Caco-2 (cell line): ENCODE results near the gene DLD. TPM values are rescaled to one million over a fixed set of nuclear protein-coding genes. Genes with fewer than 3 reads are reported as not detected.

ENCODE experiments used
- BruUV-seq: library from RNA; stranded (reverse); fragments of 400-500 nt; replicated peaks from 2 replicates; lab custom pipeline; 2021; lab: Mats Ljungman, UMichigan
- CTCF ChIA-PET: fragments of 300-600 bp; sonication (Branson Sonifier 250); formaldehyde crosslinking; loops from one replicate; lab custom pipeline; 2022; ENCODE audit warnings: antibody characterized with exemption; lab: Charles Lee
- POLR2A ChIA-PET: fragments of 300-600 bp; sonication (Branson Sonifier 250); formaldehyde crosslinking; loops from one replicate; lab custom pipeline; 2022; ENCODE audit warnings: antibody characterized with exemption; lab: Charles Lee
- DNase-seq, 2 experiments: peaks; one replicate each; pipeline versions ENCODE4 v3.0.0 to v3.0.0-alpha.2; 2020 to 2022
- H3K27me3 ChIP-seq: replicated peaks from 2 replicates; pipeline ENCODE4 v1.6.0; 2011; ENCODE audit warnings: low read length; ENCODE audit not compliant: control insufficient read depth, insufficient read depth
- H3K36me3 ChIP-seq: 2 replicates; pipeline ENCODE4 v1.5.1; 2011; ENCODE audit warnings: low read length; ENCODE audit not compliant: control insufficient read depth, insufficient read depth
- H3K4me1 ChIP-seq: fragments of 250-450 bp; sonication (Bioruptor Pico); 2 replicates; pipeline ENCODE4 v1.5.1; 2020; ENCODE audit warnings: mild to moderate bottlenecking
- H3K4me3 ChIP-seq: 2 replicates; pipeline ENCODE4 v1.5.1; 2011; ENCODE audit warnings: low read depth, mild to moderate bottlenecking, control low read depth, low read length
- H3K9me3 ChIP-seq: fragments of 250-450 bp; sonication (Bioruptor Pico); 2 replicates; pipeline ENCODE4 v1.5.1; 2020; ENCODE audit warnings: mild to moderate bottlenecking, moderate library complexity
- H3K27ac Mint-ChIP-seq: one replicate; pipeline ENCODE4 v1.8.0; 2022; ENCODE audit warnings: mixed read lengths; ENCODE audit not compliant: unreplicated experiment
- H3K27me3 Mint-ChIP-seq: one replicate; pipeline ENCODE4 v1.8.0; 2022; ENCODE audit warnings: mixed read lengths; ENCODE audit not compliant: insufficient read depth, unreplicated experiment
- H3K36me3 Mint-ChIP-seq: one replicate; pipeline ENCODE4 v1.8.0; 2022; ENCODE audit warnings: mild to moderate bottlenecking, mixed read lengths; ENCODE audit not compliant: insufficient read depth, unreplicated experiment
- H3K4me1 Mint-ChIP-seq: one replicate; pipeline ENCODE4 v1.8.0; 2022; ENCODE audit warnings: low read depth, mixed read lengths; ENCODE audit not compliant: unreplicated experiment
- H3K4me3 Mint-ChIP-seq: one replicate; pipeline ENCODE4 v1.8.0; 2022; ENCODE audit warnings: mild to moderate bottlenecking, moderate library complexity, mixed read lengths; ENCODE audit not compliant: unreplicated experiment
- H3K9me3 Mint-ChIP-seq: one replicate; pipeline ENCODE4 v1.8.0; 2022; ENCODE audit warnings: mixed read lengths; ENCODE audit not compliant: unreplicated experiment
- intact Hi-C: fragments of 100-400 bp; cut with micrococcal nuclease; formaldehyde crosslinking; loops from one replicate; pipeline ENCODE4 v1.10.0; 2022; ENCODE audit not compliant: unreplicated experiment
- total RNA-seq: library from RNA; stranded (reverse); gene quantifications from 2 replicates; pipeline ENCODE4 v1.2.3, GENCODE V29; 2022
- TF ChIP-seq, protein P1 (sequence below), 2 experiments: fragments of 200-600 bp in 1 of 2; IDR thresholded peaks; 1 replicate in 1 of 2; 2 replicates in 1 of 2; pipeline versions ENCODE4 v1.5.1 to v1.8.0; 2011 to 2022; ENCODE audit warnings: antibody characterized with exemption in 1 of 2, control low read depth in 1 of 2, inconsistent platforms in 1 of 2, low read depth in 1 of 2, low read length in 1 of 2, mild to moderate bottlenecking in 1 of 2, moderate library complexity in 1 of 2; ENCODE audit not compliant: insufficient read depth in 1 of 2, severe bottlenecking in 1 of 2, unreplicated experiment in 1 of 2

Gene DLD
- total RNA-seq, 1 experiment from 2014 or later = 141 TPM

GRCh38 chr7:107964510-107964909, 73.5 kb downstream of the DLD start:
- ChIA-PET CTCF (no interaction called here), POLR2A (no interaction called here)
- Mint-ChIP-seq H3K9me3 (no peaks in the 10 kb centered on the region), H3K36me3 (peaks cover 69% of the 10 kb centered on the region), H3K27me3 (no peaks in the 10 kb centered on the region), H3K4me3 (no peak overlapping the region), H3K4me1 (no peaks in the 10 kb centered on the region), H3K27ac (no peak overlapping the region)
- Histone ChIP-seq H3K27me3 (no peaks in the 10 kb centered on the region), H3K9me3 (no peaks in the 10 kb centered on the region), H3K36me3 (peaks cover 10% of the 10 kb centered on the region), H3K4me3 (no peak overlapping the region), H3K4me1 (peaks cover 30% of the 10 kb centered on the region)
- no peak for DNase-seq
- TF ChIP-seq, protein P1, sequence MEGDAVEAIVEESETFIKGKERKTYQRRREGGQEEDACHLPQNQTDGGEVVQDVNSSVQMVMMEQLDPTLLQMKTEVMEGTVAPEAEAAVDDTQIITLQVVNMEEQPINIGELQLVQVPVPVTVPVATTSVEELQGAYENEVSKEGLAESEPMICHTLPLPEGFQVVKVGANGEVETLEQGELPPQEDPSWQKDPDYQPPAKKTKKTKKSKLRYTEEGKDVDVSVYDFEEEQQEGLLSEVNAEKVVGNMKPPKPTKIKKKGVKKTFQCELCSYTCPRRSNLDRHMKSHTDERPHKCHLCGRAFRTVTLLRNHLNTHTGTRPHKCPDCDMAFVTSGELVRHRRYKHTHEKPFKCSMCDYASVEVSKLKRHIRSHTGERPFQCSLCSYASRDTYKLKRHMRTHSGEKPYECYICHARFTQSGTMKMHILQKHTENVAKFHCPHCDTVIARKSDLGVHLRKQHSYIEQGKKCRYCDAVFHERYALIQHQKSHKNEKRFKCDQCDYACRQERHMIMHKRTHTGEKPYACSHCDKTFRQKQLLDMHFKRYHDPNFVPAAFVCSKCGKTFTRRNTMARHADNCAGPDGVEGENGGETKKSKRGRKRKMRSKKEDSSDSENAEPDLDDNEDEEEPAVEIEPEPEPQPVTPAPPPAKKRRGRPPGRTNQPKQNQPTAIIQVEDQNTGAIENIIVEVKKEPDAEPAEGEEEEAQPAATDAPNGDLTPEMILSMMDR (IDR thresholded peaks at IDR 0.05; ENCODE audit: insufficient read depth in 1 of 2, low read depth in 1 of 2, low read length in 1 of 2, severe bottlenecking in 1 of 2, unreplicated experiment in 1 of 2) = no peak
- BruUV-seq = no TSS peak
- intact Hi-C loops = no loop called here

DNA sequence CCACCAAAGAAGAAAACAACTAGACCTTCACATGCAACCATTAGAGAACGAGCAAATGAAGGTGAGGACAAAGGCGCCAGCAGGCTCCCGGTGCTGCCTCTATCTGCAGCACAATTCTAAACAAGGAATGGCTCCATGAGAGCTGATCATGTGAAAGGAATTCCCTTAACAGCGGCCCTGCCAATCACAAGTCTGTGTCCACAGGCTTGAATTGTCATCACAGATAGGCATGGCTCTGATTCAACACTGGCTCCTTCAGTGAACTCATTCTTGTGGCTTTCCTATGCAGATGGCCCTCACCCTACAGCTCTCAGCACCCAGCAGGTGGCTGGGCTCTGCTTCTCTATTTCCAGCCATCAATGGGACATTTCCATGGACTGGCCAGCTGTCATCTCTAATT, 75.7 kb downstream of the DLD start:
- no peak overlapping the region for H3K4me3 Mint-ChIP-seq
- ChIA-PET POLR2A (no interaction called here), CTCF (interaction anchor here (1.0 kb wide), 2 partner anchors 13 to 36 kb away, joined by 3 read pairs; partner anchors contain the start of gene LAMB1)
- H3K36me3 ChIP-seq = peaks cover 6% of the 10 kb centered on the region
- H3K9me3 Mint-ChIP-seq = no peaks in the 10 kb centered on the region
- H3K27ac Mint-ChIP-seq = no peak overlapping the region
- peaks cover 43% of the 10 kb centered on the region for H3K4me1 ChIP-seq
- TF ChIP-seq, protein P1 (IDR thresholded peaks at IDR 0.05; ENCODE audit: insufficient read depth in 1 of 2, low read depth in 1 of 2, low read length in 1 of 2, severe bottlenecking in 1 of 2, unreplicated experiment in 1 of 2) = peak in 1 of 2 experiments; percentile 1
- no peaks in the 10 kb centered on the region for H3K9me3 ChIP-seq
- no peaks in the 10 kb centered on the region for H3K4me1 Mint-ChIP-seq
- no peaks in the 10 kb centered on the region for H3K27me3 Mint-ChIP-seq
- DNase-seq = peak; percentile 55 to 61
- no peaks in the 10 kb centered on the region for H3K27me3 ChIP-seq
- intact Hi-C loops = loop anchor here (1.0 to 2.0 kb wide), 4 partner anchors 12 to 180 kb away; no protein-coding TSS in a partner anchor
- peaks cover 64% of the 10 kb centered on the region for H3K36me3 Mint-ChIP-seq
- no peak overlapping the region for H3K4me3 ChIP-seq
- BruUV-seq = no TSS peak

GRCh38 chr7:107967420-107967819, 76.4 kb downstream of the DLD start:
- Histone ChIP-seq H3K4me3 (no peak overlapping the region), H3K27me3 (no peaks in the 10 kb centered on the region), H3K36me3 (peaks cover 5% of the 10 kb centered on the region; the same call in 1 of the 2 replicates), H3K4me1 (peaks cover 48% of the 10 kb centered on the region), H3K9me3 (no peaks in the 10 kb centered on the region)
- peak in 1 of 2 experiments; percentile 48 for DNase-seq
- TF ChIP-seq, protein P1 (IDR thresholded peaks at IDR 0.05; ENCODE audit: insufficient read depth in 1 of 2, low read depth in 1 of 2, low read length in 1 of 2, severe bottlenecking in 1 of 2, unreplicated experiment in 1 of 2) = no peak
- Mint-ChIP-seq H3K27me3 (no peaks in the 10 kb centered on the region), H3K9me3 (no peaks in the 10 kb centered on the region), H3K27ac (no peak overlapping the region), H3K4me1 (no peaks in the 10 kb centered on the region), H3K4me3 (no peak overlapping the region), H3K36me3 (peaks cover 64% of the 10 kb centered on the region)
- BruUV-seq = no TSS peak
- POLR2A ChIA-PET = no interaction called here
- CTCF ChIA-PET = interaction anchor here (1.0 kb wide), 2 partner anchors 13 to 35 kb away, joined by 3 read pairs; partner anchors contain the start of gene LAMB1
- intact Hi-C loops = loop anchor here (1.0 to 2.0 kb wide), 4 partner anchors 13 to 179 kb away; no protein-coding TSS in a partner anchor
